SK-N-SH treated with all-trans-retinoic acid at 6 μM for 48 hours (cell line): Measurements from ENCODE around the gene ADGRB3.

ENCODE experiments used
- ATAC-seq: fragments of 200-7000 bp; cut with Tn5 transposase; 3 replicates; pipeline ENCODE4 v1.9.1; 2020; ENCODE audit warnings: mild to moderate bottlenecking, moderate library complexity
- CSDC2 ChIP-seq: fragments of 250-450 bp; sonication (Bioruptor Pico); IDR thresholded peaks from 2 replicates; pipeline ENCODE4 v1.5.0; 2020; ENCODE audit warnings: mild to moderate bottlenecking, moderate library complexity
- ESRRG ChIP-seq: fragments of 250-450 bp; sonication (Bioruptor Pico); IDR thresholded peaks from 2 replicates; pipeline ENCODE4 v1.6.1; 2021; ENCODE audit warnings: mild to moderate bottlenecking
- GLIS3 ChIP-seq: fragments of 250-450 bp; sonication (Bioruptor Pico); IDR thresholded peaks from 2 replicates; pipeline ENCODE4 v1.5.0; 2020; ENCODE audit warnings: mild to moderate bottlenecking, moderate library complexity
- OSR1 ChIP-seq: fragments of 250-450 bp; sonication (Bioruptor Pico); IDR thresholded peaks from 2 replicates; pipeline ENCODE4 v1.8.0; 2022; ENCODE audit warnings: moderate library complexity, mild to moderate bottlenecking, inconsistent platforms
- PPARA ChIP-seq: fragments of 250-450 bp; sonication (Bioruptor Pico); IDR thresholded peaks from 2 replicates; pipeline ENCODE4 v1.5.0; 2020; ENCODE audit warnings: mild to moderate bottlenecking, borderline replicate concordance
- RARB ChIP-seq: fragments of 250-450 bp; sonication (Bioruptor Pico); IDR thresholded peaks from 2 replicates; pipeline ENCODE4 v1.8.0; 2021; ENCODE audit warnings: mild to moderate bottlenecking, moderate library complexity
- SNAI2 ChIP-seq: fragments of 250-450 bp; sonication (Bioruptor Pico); IDR thresholded peaks from 2 replicates; pipeline ENCODE4 v1.5.0; 2020; ENCODE audit warnings: mild to moderate bottlenecking, moderate library complexity
- TCF4 ChIP-seq: fragments of 250-450 bp; sonication (Bioruptor Pico); IDR thresholded peaks from 2 replicates; pipeline ENCODE4 v1.8.0; 2021; ENCODE audit warnings: mild to moderate bottlenecking, moderate library complexity, borderline replicate concordance
- TOX ChIP-seq: fragments of 250-450 bp; sonication (Bioruptor Pico); IDR thresholded peaks from 2 replicates; pipeline ENCODE4 v1.8.0; 2021; ENCODE audit warnings: mild to moderate bottlenecking, moderate library complexity, borderline replicate concordance
- ZC3H10 ChIP-seq: fragments of 250-450 bp; sonication (Bioruptor Pico); IDR thresholded peaks from 2 replicates; pipeline ENCODE4 v1.5.1; 2021; ENCODE audit warnings: mild to moderate bottlenecking, moderate library complexity
- ZFP3 ChIP-seq: fragments of 250-450 bp; sonication (Bioruptor Pico); IDR thresholded peaks from 2 replicates; pipeline ENCODE4 v1.5.0; 2020; ENCODE audit warnings: mild to moderate bottlenecking, moderate library complexity
- ZNF565 ChIP-seq: fragments of 450-650 bp; formaldehyde crosslinking; conservative IDR thresholded peaks from 2 replicates; pipeline ENCODE4 v1.5.0; 2020; ENCODE audit warnings: low read depth, mild to moderate bottlenecking, moderate library complexity
- ZNF70 ChIP-seq: fragments of 450-650 bp; formaldehyde crosslinking; IDR thresholded peaks from 2 replicates; pipeline ENCODE4 v1.5.0; 2020; ENCODE audit warnings: mild to moderate bottlenecking, moderate library complexity
- ZNF8 ChIP-seq: fragments of 450-650 bp; formaldehyde crosslinking; IDR thresholded peaks from 2 replicates; pipeline ENCODE4 v1.5.0; 2020; ENCODE audit warnings: mild to moderate bottlenecking, moderate library complexity
- TF ChIP-seq, protein P1 (sequence below): fragments of 250-450 bp; sonication (Bioruptor Pico); IDR thresholded peaks from 2 replicates; pipeline ENCODE4 v1.8.0; 2020; ENCODE audit warnings: mild to moderate bottlenecking, moderate library complexity, borderline replicate concordance
- TF ChIP-seq, protein P2 (sequence below): fragments of 250-450 bp; sonication (Bioruptor Pico); IDR thresholded peaks from 2 replicates; pipeline ENCODE4 v1.5.1; 2020; ENCODE audit warnings: low read depth, mild to moderate bottlenecking, moderate library complexity
- TF ChIP-seq, protein P3 (sequence below): fragments of 250-450 bp; sonication (Bioruptor Pico); IDR thresholded peaks from 2 replicates; pipeline ENCODE4 v1.8.0; 2021; ENCODE audit warnings: low read depth, mild to moderate bottlenecking, moderate library complexity, borderline replicate concordance
- TF ChIP-seq, protein P4 (sequence below): fragments of 250-450 bp; sonication (Bioruptor Pico); IDR thresholded peaks from 2 replicates; pipeline ENCODE4 v1.5.0; 2020; ENCODE audit warnings: mild to moderate bottlenecking, moderate library complexity

Gene ADGRB3

DNA sequence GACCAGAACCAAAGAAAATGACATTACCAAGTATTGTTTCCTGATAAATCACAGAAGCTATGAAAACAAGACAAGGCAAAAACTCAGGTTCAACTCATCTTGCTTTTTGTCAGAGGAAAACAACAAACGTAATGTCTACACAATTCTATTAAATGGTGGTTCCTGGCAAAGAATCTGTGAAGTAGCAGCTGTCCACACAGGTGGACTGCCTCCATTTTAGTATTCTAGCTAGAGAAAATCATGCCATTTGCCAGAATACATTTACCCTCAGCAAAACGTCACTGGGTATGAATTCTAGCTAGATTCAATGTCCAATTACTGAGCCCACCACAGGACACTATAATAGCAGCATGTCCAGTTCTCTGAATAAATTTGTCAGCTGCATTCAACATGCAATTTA is 125.4 kb downstream of the ADGRB3 start:
- ATAC-seq: no peak
- TF ChIP-seq TOX (CRISPR knock-in tag) (no peak), GLIS3 (CRISPR knock-in tag) (no peak), ESRRG (CRISPR knock-in tag) (no peak), ZNF565 (CRISPR knock-in tag) (no peak), RARB (CRISPR knock-in tag) (no peak), OSR1 (no peak), PPARA (CRISPR knock-in tag) (no peak), SNAI2 (CRISPR knock-in tag) (no peak), TCF4 (CRISPR knock-in tag) (no peak), ZNF70 (no peak), CSDC2 (CRISPR knock-in tag) (no peak), ZFP3 (CRISPR knock-in tag) (no peak)
- TF ChIP-seq, protein P1, sequence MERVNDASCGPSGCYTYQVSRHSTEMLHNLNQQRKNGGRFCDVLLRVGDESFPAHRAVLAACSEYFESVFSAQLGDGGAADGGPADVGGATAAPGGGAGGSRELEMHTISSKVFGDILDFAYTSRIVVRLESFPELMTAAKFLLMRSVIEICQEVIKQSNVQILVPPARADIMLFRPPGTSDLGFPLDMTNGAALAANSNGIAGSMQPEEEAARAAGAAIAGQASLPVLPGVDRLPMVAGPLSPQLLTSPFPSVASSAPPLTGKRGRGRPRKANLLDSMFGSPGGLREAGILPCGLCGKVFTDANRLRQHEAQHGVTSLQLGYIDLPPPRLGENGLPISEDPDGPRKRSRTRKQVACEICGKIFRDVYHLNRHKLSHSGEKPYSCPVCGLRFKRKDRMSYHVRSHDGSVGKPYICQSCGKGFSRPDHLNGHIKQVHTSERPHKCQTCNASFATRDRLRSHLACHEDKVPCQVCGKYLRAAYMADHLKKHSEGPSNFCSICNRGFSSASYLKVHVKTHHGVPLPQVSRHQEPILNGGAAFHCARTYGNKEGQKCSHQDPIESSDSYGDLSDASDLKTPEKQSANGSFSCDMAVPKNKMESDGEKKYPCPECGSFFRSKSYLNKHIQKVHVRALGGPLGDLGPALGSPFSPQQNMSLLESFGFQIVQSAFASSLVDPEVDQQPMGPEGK (CRISPR knock-in tag): no peak
- TF ChIP-seq, protein P2, sequence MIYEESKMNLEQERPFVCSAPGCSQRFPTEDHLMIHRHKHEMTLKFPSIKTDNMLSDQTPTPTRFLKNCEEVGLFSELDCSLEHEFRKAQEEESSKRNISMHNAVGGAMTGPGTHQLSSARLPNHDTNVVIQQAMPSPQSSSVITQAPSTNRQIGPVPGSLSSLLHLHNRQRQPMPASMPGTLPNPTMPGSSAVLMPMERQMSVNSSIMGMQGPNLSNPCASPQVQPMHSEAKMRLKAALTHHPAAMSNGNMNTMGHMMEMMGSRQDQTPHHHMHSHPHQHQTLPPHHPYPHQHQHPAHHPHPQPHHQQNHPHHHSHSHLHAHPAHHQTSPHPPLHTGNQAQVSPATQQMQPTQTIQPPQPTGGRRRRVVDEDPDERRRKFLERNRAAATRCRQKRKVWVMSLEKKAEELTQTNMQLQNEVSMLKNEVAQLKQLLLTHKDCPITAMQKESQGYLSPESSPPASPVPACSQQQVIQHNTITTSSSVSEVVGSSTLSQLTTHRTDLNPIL (CRISPR knock-in tag): no peak
- TF ChIP-seq, protein P3, sequence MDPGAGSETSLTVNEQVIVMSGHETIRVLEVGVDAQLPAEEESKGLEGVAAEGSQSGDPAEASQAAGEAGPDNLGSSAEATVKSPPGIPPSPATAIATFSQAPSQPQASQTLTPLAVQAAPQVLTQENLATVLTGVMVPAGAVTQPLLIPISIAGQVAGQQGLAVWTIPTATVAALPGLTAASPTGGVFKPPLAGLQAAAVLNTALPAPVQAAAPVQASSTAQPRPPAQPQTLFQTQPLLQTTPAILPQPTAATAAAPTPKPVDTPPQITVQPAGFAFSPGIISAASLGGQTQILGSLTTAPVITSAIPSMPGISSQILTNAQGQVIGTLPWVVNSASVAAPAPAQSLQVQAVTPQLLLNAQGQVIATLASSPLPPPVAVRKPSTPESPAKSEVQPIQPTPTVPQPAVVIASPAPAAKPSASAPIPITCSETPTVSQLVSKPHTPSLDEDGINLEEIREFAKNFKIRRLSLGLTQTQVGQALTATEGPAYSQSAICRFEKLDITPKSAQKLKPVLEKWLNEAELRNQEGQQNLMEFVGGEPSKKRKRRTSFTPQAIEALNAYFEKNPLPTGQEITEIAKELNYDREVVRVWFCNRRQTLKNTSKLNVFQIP (CRISPR knock-in tag): no peak

DNA sequence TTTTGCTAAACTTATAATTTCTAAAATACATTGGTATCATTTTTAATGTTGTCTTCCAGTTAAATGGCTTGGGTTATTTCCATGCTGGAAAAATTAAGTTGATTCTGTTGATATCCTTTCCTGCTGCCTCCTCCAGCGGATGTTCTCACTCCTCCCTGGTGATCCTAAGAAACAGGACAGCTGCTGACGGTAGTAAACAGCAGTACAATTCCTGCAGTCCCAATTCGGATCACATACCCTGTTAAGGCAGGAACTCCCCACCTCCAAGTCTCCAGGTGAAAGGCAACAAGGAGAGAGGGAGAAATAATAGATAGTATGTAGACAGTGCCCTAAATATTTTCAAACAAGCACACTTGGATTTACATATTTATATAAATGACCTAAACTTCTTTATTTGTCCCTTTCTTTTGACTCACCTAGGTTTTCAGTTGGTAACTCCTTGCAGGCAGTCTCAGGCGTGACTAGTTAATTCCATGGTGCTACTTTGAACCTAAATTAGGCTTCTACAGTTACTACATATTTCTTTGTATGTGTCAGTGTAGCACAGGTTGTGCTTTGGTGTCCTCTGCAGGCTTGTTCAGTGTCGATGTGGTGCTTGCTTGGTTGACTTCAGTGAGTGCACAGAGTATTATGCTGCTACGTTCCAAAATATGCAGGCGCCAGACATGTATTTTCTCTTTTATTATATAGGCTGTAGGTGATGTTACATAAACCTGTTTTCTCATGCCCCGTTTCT is 126.0 kb downstream of the ADGRB3 start:
- ATAC-seq: no peak
- TF ChIP-seq RARB (CRISPR knock-in tag) (no peak), ZC3H10 (CRISPR knock-in tag) (no peak), ZNF8 (CRISPR knock-in tag) (no peak)
- TF ChIP-seq, protein P3 (CRISPR knock-in tag): no peak
- TF ChIP-seq, protein P2 (CRISPR knock-in tag): no peak
- TF ChIP-seq, all 23 proteins: peak for 0

DNA sequence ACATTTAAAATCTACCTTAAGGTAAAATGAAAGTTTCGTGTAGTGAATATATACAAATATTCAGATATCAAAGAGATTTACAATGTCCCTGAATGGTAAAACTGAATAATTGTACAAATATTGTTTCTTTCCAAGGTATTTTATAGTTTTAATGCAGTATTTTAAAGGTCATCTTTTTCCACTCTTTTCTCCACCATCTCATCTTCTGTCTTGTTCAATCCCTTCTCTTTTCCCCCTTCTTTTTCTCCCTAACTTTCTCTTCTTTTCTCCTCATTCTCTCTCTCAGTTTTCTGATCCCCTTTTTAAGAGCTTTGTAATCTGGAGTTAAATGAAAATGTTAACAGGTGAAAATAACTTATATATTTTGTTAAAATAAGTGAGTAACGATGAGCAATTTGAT is 126.9 kb downstream of the ADGRB3 start:
- ATAC-seq: no peak

More for the DNA sequence above, 126.9 kb downstream of the ADGRB3 start:
- TF ChIP-seq, protein P4, sequence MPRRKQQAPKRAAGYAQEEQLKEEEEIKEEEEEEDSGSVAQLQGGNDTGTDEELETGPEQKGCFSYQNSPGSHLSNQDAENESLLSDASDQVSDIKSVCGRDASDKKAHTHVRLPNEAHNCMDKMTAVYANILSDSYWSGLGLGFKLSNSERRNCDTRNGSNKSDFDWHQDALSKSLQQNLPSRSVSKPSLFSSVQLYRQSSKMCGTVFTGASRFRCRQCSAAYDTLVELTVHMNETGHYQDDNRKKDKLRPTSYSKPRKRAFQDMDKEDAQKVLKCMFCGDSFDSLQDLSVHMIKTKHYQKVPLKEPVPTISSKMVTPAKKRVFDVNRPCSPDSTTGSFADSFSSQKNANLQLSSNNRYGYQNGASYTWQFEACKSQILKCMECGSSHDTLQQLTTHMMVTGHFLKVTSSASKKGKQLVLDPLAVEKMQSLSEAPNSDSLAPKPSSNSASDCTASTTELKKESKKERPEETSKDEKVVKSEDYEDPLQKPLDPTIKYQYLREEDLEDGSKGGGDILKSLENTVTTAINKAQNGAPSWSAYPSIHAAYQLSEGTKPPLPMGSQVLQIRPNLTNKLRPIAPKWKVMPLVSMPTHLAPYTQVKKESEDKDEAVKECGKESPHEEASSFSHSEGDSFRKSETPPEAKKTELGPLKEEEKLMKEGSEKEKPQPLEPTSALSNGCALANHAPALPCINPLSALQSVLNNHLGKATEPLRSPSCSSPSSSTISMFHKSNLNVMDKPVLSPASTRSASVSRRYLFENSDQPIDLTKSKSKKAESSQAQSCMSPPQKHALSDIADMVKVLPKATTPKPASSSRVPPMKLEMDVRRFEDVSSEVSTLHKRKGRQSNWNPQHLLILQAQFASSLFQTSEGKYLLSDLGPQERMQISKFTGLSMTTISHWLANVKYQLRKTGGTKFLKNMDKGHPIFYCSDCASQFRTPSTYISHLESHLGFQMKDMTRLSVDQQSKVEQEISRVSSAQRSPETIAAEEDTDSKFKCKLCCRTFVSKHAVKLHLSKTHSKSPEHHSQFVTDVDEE (CRISPR knock-in tag): no peak
- no peak for TF ChIP-seq TOX (CRISPR knock-in tag)
- TF ChIP-seq ZNF70: no peak
